GM19452 (cell line): ENCODE results near the gene FAM221B.
A peak's percentile ranks its signal among the peaks of the same experiment; 100 is the strongest.

Source experiments
- ATAC-seq: cut with Tn5 transposase; IDR thresholded peaks from one replicate; pipeline ENCODE4 v1.9.1; 2021; ENCODE audit not compliant: unreplicated experiment

Gene FAM221B

DNA sequence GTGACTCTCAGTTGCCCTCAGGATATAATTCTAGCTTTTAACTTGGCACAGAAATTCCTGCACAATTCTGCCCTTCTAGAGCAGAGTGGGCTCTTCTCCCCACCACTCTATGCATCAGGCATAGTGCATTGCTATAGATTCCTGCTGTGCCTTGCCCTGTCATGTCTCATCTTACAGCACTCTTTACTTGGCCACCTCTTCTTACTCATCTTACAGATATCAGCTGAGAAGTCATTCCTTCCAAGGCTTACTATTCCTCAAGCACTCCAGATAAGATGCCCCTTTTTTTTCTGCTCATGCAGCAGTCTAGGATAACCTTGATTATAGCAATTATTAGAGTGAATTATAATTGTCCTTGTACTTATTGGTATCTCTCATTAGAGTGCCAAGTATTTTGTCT lies 5.6 kb downstream of the FAM221B start:
- ATAC-seq: no peak

DNA sequence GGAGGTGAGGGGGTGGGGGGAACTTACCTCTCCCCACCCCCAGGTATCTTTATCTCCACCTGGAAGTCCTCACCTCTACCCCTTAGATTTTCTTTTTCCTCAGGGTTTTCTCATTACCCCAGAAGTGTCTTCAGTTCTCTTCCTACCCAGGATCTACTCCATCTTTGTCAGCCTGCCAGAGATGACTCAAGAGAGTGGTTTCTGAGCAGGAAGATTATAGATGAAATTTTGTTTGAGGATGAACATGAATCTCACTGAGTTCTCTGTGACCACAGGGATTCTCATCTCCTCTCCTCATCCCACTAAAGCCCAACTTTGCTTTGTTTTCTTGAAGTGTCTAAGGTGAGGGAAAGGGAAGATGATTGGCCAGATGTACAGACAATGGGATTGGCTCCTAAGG lies 8.5 kb downstream of the FAM221B start:
- ATAC-seq: no peak

DNA sequence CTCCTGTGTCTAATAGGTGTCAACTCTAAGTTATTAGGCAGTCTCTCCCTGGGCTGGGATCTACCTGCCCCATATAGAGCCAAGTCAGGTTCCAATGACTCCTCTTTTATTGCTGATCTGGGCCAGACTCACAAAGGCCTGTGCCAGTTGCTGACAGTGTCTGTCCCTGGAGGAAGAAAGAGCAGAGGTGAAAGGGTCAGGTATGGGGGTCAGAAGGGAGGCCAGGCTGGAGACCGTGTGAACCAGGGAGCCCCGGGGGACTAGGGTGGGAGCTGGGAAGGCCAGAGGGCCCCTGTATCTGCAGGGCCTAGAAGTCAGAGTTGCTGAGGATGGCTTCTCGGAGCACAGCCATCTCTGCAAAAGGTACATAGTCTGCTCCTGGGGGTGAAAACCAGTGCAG lies 10.2 kb downstream of the FAM221B start:
- ATAC-seq: no peak

DNA sequence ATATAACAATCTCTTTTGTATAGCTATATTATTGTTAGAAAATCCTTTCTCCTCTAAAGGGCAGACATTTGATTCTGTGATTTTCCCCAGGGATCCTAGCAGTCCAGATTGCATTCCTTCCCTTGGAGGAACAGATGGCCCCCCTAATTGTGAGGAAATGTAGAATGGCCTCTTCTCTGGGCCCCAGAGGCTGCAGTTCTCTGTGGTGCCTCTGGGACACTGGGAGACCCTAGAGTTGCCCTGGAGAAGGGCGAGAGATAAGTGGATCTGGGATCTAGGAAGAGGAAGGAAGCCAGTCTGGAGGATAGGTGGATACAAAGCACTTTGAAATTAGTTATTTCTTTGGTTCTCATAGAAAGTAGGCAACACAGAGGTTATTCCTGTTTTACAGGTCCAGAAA lies 11.8 kb downstream of the FAM221B start:
- no peak for ATAC-seq

DNA sequence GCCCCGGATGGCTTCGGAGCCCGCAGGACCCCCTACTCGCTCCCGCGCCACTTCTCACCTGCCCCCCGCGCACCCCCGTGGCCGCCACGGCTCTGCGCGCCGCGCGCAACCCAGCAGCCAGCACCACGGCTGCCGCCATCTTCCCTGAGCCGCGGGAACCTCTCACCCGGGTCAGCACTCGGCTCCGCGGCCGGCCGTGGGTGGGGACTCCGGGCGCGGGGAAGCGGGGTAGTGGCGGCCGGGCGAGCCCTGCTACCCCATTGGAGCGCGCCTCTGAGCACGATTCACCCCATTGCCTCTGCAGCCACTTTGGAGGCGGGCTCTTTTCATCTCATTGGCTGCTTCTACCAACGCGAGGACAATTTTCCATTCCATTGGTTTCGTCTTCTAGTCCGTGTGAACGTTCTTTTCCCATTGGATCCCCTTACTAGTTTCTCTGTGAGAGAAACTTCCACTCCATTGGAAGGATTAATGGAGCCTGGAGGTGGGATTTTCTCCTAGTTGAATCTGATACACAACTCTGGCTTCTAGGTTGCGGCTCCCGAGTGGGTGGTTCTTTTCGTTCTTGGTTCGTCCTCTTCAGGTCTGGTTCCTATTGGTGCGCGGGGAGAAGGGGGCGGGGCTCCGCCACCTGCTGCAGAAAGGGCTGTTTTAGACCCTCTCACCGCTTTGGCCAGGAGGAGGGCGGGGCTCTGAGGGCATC lies 13.5 kb downstream of the FAM221B start, which contains the start of gene HINT2:
Gene HINT2, minus strand, starts transcription at position 202 of the 703 bp plus-strand sequence. Its CDS starts 63 bp downstream, at position 139.
- ATAC-seq: peak; percentile 70

DNA sequence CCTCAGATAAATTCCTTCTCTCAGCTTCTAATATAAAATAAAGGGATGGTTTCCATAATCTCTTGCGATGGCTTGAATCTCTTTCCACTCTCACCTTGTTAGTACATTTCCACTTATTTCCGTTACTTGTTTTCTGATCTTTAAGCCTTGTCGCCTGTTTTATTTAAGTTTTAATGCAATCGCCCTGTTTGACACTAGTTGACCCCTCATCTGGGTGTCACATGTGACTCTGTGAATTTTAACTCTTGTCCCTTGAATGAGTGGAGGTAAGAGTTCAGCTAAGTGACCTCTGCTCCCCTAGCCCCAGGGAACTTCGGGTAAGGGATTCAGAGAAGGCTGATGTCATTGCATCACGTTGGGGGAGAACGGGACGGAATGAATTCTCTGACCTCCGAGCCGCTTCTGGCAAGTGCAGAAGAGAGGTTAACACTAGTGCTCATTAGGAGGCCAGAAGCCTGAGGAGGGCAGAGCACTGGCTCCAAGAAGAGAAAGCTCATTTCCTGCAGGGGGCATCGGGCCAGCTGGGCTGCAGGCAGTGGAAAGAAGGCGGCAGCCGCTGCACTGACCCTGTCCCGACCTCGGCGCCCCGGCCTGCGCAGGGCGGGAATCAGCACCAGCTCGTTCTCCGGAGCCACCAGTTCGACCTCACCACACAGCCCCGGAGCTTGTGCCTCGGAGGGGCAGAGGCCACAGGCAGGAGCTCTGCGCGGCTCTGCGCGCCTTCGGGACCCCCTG lies 14.3 kb downstream of the FAM221B start:
- peak; percentile 20 for ATAC-seq

DNA sequence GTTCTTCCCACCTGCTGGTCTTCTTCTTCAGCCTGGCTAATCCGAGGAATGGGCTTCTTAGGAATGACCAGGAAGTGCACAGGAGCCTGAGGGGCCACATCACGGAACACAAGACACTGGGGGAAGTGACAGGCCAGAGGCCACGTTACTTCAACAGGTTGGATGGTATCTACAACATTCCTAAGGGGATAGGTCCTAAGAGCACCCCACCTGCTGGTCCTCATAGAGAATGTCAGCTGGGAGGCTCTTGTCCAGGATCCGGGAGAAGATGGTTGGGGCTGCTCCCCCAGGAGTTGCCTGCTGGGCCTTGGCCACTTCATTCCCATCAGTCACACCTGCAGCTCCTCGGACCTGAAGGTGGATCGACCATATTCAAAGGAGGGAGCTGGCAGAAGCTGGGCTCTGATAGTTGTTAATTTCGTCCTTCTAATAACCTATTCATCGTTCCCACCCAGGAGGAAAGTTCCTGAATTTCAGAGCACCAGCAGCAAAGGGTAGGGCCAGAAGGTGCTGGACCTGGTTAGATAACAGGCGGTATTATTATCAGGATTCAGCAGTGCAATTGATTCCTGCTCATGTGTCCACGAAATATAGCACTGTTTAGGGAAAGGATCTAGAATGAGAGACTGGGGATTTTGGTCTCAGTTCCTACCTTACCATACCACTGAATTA lies 15.0 kb downstream of the FAM221B start:
- ATAC-seq: no peak

DNA sequence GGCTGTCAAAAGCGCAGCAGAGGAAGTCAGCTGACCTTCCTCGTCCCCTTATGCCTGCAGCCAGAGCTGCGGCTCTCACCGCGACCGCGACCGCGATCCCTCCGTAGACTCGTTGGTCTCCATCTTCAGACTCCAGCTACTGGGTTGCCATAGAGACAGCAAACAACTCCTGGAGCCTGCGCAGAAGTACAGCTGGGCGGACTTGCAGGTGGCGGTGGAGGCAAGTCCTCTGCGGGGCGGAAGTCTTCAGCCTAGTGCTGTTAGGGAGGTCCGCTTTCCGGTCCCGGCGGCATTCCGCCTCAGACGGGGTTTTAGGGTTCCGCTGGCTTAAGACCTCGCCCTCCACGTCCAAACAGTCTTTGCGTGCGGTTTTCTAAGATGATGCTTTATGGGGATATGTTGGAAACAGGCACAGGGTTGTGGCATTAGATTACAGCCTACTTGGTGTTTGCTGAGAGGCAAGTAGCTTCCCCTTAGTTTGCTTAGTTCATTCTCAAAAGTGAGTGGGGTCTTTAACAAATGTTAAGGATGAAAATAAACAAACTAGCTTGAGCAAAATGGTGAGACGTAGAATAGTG lies 16.4 kb downstream of the FAM221B start, which contains the start of gene SPAG8:
Gene SPAG8, minus strand, starts transcription at position 238 of the 578 bp plus-strand sequence. Its CDS starts 115 bp downstream, at position 123.
- ATAC-seq: peak; percentile 69

DNA sequence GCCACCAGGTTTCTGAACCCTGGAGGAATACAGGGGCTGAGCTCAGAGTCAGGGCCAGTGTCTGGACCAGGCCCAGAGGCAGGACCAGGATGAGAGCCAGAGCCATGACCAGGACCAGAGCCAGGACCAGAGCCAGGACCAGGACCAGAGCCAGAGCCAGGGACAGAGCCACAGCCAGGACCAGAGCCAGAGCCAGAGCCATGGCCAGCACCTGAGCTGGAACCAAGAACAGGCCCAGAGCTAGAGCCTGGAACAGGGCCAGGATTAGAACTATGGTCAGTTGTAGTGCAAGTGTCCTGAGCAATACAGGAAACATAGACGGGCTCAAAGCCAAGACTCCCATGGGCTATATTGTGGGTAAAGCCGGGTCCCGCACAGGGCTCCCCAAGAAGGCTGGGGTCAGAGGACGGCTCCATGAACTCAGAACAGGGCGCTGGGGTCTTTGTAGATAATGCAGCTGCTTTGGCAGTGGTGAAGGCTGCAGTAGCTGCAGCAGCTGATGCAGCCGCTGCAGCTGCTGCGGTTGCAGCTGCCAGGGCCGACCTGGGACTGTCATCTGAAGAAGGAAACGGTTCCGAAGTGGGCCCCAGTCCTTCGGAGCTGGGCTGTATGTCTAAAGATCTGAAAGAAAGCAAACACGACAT lies 17.0 kb downstream of the FAM221B start:
- no peak for ATAC-seq

DNA sequence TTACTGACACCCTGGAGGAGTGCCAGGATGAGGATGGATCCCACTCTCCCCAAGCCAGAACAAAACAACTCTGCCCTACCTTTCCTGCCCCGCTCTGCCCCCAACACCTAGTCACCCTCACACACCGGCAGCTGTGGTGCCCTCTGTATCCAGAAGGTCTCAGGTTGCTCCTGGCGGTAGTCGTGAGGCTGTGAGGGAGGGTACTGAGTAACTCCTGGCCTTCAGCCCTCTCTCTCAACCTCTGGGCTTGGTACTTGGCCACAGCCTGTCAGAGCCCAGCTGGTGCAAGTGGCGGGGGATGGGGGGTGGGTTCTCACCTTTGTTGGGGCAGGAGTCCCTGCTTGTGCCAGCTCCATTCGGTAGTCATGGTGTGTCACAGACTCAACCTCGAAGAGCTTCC lies 18.4 kb downstream of the FAM221B start:
- ATAC-seq: no peak

DNA sequence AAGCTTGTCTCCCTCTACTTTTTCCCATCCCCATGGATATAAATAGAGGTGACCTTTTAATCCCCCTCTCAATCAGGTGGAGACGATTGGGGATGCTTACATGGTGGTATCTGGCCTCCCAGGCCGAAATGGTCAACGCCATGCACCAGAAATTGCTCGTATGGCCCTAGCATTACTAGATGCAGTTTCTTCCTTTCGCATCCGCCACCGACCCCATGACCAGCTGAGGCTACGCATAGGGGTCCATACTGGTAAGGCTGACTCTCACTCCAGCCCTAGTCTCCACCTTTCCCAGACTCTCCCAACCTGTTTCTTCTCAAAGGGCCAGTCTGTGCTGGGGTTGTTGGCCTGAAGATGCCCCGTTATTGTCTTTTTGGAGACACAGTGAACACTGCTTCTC lies 20.1 kb downstream of the FAM221B start:
- no peak for ATAC-seq

DNA sequence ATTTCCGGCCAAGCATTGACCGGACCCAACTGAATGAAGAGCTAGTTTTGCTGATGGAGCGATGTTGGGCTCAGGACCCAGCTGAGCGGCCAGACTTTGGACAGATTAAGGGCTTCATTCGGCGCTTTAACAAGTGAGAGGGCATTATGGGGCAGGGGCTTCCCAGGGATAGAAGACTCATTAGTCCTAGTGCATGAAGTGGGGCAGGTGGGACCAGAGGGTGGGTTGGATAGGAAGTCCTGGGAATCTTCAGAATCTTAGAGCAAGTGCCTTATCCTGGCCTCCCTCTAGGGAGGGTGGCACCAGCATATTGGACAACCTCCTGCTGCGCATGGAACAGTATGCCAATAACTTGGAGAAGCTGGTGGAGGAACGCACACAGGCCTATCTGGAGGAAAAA lies 22.4 kb downstream of the FAM221B start:
- no peak for ATAC-seq

DNA sequence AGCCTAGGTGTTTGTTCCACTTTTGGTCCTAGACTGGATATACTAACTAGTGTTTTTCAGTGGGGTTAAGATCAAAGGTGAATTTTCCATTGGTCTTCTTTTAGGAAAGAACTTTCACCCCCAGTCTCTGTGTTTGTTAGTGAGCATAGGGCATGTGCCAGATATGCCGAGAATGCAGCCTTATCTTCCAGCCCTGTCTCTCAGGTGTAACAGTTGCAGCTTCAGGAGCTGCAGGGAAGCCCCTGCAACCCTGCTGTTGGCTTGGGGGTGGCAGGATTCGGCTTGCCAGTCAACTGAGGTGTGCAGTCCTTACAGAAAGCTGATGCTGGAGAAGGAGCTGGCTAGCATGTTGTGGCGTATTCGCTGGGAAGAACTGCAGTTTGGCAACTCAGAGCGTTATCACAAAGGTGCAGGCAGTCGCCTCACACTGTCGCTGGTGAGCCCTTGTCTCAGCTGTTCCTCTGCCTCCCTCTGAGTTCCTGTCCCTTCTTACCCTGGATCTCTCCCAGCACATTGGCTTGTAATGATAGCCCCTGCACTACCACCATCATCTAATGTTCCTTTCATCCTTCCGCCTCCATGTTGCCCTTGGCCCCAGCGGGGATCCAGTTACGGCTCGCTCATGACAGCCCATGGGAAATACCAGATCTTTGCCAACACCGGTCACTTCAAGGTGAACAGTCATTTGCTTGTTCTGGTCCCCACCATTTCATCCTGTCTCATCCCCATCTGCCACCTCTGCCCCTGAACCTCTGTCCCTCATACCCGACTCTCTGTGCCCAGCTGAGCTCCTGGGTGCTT lies 27.0 kb downstream of the FAM221B start:
- ATAC-seq: no peak

DNA sequence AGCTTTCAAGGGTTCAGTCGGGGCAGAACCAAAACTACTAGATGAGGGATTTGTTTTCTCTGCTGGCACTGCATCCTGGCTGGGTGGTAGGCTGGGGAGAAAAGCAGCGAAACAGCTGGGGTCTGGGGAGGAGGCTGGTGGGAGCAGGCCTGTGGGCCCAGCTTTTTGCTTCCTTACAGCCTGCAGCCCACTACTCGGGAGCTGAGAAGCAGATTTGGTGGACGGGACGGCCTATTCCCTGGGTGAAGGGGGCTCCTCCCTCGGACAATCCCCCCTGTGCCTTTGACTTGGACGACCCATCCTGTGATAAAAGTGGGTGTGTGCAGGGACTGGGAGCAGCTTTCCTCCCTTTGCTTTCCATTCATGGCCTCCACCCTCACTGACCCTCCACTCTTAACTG lies 28.0 kb downstream of the FAM221B start:
- ATAC-seq: no peak

DNA sequence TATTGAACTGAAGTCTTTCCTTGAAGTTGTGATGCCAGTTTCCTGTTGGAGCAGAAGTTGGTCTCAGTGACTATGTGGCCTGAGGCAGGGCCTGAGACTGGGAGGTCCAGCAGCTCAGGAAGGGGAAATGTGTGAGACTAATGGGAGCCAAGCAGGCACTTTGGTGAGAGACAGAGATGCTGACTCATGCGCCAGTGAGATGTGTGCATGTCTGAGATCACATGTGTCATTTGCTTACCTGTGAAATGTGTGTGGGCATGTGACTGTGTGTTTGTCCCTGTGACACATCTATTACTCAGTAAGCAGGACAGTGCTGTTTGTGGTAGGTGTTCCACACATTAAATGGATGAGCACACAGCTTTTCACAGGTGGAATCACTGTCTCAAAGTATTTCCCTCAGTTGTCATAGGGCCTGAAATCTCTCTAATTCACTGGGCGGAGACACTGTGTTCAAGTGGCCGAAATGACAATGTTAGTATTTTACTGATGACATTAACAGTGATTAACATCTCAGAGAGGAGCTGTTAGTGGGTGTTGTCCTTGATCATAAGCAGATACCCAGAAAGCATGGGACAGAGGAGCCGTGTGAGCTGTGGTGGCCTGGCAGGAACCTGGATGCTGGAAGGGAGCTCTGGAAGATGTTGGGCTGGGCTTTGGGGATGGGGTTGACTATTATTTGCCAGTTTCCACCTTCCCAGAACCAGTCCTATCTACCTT lies 29.7 kb downstream of the FAM221B start:
- no peak for ATAC-seq

DNA sequence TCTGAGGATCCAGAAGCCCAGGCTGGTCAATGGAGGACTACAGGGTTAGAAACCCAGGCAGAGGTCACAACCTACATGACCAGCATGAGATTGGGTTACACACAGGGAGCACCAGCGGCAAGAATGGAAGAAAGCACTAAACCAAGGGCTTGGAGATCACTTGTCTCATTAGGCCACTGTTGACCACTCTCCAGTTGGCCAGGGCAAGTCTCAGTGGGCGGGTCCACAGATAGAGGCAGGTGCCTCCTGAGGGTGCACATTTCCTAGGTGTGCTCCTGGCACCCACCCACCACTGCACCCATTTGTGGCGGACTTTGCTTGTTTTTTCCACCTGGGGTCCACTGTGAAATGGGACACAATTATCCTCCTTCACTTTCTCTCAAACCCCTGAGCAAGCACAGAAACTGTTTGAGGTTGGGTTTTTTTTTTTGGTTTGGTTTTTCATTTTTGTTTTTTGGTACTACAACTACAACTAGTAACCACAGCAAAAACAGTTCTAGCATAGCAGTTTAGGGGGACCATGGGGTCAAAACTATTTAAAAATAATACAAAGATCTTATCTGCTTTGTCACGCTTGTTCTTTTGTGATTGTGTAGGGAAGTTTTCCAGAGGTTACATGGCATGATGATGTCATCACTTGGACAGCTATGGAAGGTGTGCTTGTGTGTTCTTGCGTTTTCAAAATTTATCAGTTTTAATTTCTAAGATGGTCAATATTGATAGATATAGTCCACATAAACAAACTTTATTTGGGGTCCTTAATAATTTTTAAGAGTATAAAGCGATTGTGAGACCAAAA lies 31.0 kb downstream of the FAM221B start:
- no peak for ATAC-seq

DNA sequence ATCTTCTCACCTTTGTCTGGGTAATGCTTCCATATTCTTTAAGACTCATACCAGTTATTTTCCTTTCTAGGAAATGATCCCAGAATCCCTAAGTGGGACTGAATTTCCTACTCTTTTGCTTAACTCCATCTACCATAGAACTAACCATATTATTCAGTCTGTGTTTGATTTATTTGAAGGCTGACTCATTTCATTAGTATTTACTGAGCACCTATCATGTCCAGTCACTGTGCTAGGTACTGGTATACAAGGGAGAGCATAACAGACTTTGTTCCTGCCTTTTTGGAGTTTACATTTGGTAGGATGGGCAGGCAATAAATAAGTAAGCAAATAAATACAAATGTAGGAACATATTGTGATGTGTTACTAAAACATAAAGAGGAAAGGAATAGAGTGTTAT lies 32.8 kb downstream of the FAM221B start:
- ATAC-seq: no peak

DNA sequence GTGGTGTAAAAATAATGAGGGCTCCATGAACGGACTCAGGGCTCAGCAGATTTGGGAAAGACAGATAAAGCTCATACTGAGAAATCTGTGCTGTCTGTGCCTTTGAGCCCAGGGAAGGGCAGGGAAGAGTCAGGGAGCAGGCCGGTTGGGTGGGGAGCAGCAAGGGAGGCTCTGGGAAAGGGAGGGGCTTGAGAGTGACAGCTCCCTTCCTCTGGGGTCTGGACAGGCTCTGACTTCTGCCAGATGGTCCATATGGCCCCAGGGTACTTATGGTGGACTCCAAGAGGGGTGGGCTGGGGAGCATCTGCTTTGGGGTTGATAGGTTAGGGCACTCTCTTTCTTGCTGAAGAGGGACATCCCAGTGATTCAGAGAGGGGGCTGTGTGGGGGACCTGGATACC lies 35.1 kb downstream of the FAM221B start:
- no peak for ATAC-seq

DNA sequence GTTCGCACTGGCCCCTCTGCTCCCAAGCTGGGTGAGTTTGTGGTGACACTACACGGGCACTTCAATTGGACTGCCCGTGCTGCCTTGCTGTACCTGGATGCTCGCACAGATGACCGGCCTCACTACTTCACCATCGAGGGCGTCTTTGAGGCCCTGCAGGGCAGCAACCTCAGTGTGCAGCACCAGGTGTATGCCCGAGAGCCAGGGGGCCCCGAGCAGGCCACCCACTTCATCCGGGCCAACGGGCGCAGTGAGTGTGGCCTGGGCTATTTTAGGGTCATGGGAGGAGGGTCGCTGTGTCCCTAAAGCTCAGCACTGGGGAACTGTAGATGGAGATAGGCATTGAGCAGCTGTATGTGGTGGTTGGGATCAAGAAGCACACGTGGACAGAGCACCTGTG lies 35.7 kb downstream of the FAM221B start:
- ATAC-seq: no peak
